ENCODE measurements around the gene LRRC4C.

LRRC4C gene

DNA sequence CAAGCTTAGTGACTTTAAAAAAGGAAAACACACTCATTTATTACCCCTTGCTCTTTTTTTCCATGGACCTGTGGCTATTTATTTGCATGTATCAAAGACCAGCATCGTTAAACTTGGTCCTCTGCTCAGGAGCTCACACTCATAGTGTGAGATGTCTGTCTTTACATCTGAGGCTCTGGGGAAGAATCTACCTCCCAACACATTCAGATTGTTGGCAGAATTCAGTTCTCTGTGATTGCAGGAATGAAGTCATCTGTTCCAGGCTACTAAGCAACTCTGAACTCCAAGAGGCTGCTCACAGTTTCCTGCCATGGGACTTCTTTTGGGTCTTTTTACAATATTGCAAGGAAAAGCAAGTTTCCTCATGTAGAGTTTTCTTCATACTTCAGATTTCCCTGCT lies 138.8 kb downstream of the LRRC4C start:
- no peak for DNase-seq

DNA sequence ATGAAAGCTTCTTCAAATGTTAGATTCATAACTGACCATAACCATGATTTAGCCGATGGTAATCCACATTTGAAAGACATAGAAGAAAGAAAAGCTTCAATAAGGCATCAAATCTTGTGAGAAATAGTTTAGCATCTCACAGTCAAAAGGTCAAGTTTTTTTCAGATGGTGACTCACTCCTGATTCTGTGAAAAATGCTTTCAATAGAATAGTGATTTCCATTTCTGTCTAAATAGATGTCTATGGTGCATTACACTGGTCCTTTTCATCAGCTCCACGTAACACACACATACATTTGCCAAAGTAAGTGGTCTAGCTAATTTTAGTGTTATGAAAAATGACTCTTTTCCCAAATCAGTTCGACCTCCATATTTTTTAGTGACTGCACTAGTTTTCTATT lies 139.2 kb downstream of the LRRC4C start:
- DNase-seq = no peak

DNA sequence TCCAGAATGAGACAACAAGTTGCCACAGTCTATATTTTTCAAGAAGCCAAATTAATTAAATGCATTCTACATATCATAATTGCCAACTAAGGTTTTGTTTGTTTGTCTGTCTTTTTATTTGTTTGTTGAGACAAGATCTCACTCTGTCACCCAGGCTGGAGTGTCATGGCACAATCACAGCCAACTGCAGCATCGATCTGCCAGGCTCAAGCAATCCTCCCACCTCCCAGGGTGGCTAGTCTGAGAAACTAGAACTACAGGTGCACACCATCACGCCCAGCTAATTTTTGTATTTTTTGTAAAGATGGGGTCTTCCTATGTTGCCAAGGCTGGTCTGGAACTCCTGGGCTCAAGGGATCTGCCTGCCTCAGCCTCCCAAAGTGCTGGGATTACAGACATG lies 140.0 kb downstream of the LRRC4C start:
- no peak for DNase-seq

DNA sequence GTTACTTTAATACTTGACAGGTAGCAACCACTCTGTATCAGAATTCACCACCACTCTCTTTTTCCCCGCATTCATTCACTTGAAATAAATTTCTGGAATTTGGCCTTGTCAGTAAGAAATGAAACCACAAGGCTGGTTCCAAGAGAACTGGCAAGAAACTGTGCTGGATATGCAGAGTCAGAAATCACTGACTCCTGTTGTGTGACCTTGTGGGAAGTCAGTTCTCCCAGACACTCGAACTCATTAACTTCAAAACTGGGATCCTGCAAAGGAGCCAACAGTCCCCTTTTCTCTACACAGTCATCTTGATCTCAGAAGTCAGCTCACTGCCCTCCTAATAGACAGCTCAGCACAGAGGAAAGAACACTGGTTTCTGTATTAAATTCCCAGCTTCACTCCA lies 142.7 kb downstream of the LRRC4C start:
- no peak for DNase-seq

DNA sequence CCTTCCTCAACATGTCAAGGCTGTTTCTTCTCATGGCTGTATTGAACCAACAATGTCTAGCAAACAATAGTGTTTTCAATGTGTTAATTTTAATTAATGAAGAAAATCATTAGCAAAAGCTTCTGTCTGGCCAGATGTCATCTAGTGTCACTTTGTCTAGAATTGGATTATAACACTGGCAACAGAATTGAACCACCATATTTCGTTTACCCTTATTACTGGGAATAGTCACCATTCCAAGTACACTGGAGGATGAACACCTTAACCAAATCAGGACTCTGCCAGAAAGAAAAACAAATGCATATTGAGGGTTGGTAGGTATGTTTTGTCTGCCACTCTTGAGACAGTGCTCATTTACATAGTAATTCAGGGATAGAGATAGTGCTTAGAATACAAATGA lies 146.2 kb downstream of the LRRC4C start:
- no peak for DNase-seq

DNA sequence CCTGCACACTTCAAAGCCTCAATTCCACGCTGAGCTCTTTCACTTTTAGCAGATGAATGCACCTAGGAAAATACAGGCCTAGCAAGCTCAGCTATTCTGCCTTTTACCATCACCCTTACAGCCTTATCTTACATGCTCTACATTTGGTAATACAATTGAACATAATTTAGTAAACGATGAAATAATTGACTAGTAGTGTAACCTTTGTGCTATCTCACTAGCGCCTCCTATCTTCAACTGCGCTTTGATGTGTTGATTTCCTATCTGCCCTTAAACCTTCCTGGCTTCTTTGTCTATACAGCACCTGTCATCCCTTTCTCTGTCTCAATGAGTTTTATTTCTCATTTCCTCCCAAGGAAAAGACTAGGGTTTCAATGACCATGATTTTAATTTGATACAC lies 149.7 kb downstream of the LRRC4C start:
- DNase-seq = no peak

DNA sequence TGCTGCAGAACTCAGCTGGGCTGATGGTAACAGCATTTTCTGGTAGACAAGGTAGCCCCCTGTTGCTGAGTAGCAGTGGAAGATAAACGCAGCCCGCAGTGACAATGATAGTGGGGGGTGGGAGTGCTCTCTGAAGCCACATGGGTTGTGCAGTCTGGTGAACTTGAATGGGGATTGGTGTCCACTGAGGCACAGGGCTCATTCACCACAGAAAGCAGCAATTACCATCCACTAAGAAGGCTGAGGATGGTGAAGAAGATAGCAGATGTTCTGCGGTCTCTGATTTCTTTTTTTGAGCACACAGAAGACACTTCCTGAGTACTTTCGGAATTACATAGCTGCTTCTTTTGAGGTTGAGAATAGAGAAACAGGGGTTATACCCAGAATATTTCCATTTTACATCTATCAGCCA lies 150.3 kb downstream of the LRRC4C start:
- no peak for DNase-seq

DNA sequence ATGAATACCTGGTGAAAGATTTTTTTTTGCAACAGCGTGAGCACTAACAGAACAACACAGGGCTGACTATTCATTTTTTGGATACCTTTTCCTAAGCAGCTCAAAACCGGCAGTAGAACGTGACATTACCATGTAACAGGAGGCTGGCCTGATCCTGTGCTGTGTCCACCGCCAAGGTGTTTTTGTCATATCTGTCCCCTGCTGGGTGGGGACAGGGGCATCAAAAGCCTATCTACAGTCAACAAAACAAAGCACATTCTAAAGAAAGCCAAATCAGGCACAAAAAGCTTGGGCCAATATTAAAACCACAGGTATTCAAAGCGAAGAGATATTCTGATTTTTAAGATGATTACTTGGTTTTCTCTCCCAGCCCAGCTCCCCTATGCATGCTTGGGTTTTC lies 151.2 kb downstream of the LRRC4C start:
- DNase-seq = no peak

DNA sequence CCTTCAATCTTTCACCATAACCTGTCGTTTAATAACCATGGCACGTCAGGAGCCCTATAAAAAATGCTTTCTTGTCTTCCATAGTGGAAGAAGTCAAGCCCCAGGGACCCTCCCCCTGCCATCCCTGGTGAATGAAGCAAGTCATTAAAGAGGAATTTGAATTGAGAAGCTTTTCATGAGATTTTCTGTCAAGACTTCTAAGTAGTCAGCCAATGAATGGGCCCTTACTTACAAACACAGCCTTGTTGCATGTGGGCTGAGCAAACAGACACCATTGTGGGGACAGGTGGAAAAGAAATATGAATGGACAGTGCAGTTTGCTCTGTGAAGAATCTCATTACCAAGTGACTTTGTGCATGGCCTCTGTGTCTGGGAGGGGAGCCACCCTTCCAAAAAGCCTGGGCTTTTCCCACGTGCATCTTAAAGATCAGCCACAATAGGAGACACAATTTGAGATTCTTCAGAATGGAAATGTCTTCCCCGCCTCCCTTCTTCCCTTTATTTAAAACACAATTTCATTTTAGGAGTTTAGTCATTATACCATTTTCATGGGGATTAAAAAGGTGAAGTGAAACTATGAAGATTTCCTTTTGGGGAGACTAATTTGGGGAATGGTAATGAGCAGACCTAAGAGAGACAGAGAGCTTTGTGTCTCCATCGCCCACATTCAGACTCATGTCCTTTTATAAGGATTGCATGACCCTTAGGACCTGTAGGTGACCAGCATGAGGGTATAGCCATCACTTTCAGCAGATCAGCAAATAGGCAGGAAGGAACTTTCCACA lies 152.0 kb downstream of the LRRC4C start:
- DNase-seq = no peak

DNA sequence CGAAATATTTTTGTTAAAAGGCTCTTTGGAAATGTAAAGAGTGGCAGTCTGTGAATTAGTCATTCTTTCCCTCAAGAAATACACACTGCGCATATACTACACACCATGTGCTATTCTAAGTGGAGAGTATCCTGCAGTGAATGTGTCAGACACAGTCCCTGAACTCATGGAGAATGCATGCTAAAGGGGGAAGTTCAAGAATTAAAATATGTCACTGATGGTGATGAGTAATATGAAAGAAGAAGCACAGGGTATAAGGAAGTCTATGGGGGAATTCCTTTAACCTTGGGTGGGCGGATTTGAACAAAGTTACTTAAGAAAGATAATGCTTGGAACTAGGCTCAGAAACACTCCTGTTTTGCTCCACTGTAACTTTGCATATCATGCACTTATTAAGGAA lies 153.0 kb downstream of the LRRC4C start:
- no peak for DNase-seq

DNA sequence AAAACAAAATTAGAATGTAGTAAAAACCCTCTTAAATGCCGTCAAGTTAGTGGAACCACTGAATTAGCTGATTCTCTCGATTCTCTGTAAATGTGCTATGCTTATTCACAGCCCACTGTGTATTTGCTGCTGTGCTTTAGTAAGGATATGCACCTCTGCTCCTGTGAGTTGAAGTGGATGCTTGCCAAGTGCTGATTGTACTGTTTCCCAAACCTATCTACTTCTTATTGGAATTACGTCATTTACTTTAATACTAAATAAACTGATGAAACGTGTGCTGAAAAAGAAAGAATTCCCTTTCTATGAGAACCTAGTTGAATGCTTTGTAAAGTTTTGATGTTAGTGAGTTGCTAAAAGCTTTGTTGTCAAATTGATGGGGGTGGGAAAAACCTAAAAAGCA lies 158.4 kb downstream of the LRRC4C start:
- no peak for DNase-seq

DNA sequence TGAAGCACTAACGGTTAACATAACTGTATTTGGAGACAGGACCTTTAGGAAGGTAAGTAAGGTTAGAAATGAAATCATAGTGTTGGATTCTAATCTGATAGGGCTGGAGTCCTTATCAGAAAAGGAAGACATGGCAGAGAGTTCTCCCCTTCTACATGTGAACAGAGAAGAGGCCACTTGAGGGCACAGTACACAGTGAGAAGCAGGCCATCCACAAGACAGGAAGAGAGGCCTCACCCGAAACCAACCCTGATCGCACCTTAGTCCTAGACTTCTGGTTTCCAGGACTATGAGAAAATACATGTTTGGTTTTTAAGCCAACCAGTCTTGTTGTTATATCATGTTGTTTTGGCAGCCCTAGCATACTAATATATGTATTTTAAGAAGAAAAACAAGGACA lies 170.0 kb downstream of the LRRC4C start:
- DNase-seq = no peak

DNA sequence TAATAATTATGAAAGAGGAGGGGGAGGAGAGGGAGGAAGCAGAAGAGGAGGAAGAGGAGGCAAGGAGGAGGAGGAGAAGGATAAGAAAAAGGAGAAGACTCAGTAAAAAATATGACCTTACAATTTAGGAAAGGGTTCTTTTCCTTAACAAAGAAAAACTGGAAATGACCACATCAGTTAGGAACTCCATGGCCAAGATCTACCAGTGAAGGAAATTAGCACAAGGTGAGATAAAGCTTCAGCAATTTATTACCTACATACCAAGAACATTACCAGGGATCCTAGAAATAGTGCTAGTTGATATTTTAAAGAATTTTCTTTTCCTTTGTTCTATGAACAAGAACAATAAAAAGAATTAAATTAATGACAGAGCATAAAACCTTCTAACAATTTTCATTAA lies 172.7 kb downstream of the LRRC4C start:
- no peak for DNase-seq

DNA sequence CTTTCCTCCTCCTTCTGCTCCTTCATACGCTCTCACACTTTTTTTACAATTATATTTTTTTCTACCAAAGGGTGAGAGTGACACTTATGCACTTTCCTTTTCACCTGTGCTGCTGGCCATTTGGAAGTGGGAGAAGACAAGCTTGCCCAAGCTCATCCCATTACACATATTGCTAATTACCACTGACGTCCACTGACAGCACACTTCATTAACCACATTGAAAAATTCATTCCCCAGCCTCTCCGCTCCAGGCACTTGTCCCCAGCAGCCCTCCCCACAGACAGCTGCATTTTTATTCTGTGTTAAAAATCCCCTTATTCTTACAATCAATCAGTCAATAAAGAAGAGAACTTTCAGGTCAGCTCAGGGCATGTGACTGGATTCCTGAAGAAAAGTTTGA lies 175.1 kb downstream of the LRRC4C start:
- no peak for DNase-seq

DNA sequence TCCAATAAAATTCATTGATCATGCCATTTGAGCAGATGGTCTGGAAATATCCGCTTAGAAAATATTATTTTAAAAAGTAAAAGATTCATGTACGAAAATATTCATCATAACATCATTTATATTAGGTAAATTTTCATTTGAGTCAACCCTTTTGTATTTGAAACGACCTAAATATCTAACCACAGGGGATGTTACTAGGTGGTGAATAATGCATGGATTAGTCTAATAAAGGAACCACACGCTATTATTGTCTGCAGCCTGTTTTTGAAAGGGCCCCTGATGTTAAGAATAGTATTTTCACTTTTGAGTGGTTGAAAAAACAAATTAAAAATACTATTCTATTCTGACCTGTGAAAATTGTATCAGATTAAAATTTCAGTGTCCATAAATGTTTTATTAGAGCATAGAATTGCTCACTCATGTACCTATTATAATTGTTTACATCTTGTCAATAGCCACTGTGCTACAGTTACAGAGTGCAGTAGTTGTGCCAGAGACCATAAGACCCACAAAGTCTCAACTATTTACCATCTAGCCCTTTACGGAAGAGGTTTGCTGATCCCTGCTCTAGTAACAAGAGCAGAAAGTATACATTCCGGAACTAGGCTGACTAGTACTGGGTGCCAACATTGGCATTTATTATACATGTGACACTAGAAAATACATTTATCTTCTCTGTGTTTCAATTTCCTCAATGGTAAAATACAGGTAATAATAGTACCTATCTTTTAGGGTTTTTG lies 176.1 kb downstream of the LRRC4C start:
- DNase-seq = no peak

DNA sequence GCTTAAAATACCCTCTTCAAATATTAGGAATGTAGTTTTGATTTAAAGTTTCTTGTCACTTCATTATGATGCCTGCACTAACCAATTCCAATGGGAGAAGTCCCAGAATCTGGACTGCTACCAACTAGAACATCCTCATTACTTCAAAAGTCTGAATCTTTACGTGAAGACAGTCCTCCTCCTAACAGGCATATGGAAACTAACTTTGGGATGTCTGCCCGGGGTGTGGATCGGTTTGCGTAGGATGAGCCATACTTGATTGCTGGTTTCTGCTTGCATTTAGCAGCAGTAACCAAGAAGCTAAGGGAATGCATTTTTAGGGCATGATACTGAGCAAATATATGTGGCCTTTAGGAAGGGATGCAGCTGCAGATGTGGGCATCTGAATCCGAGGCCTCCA lies 177.1 kb downstream of the LRRC4C start:
- DNase-seq = no peak

DNA sequence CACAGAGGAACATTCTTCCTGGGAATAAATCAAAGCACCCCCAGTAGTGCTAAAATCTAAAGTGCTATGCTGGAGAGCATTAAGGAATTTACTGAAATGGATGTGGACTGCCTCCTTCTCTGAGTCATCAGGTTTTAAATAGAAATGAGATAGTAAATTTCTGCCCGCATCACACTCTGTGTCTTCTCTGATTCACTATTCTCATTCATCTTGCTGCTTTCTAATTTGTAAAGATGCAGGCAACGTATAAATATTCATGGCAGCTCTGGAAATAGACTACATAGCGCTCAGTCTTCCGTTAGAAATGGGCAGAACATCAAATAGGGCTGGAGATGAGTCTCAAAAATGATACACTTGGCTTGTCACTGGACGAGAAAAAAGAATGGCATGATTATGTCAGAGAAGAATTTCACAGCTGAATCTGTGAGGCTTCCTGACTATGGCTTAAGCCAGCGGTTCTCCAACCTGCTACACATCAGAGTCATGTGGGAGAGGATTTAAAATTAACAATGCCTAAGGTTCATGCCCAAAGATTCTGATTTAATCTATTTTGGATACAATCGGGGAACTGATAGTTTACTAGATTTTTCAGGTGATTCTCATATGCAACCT lies 178.2 kb downstream of the LRRC4C start:
- DNase-seq = no peak

DNA sequence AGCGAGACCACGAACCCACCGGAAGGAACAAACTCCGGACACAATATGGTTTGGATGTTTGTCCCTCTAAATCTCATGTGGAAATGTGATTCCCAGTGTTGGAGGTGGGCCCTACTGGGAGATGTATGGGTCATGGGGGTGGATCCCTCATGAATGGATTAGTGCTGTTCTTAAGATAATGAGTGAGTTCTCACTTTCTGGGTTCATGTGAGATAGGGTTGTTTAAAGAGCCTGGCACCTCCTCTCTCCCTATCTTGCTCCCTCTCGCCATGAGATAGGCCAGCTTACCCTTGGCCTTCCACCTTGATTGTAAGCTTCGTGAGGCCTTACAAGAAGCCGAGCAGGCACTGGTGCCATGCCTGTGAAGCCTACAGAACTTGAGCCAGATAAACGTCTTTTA lies 184.6 kb downstream of the LRRC4C start:
- no peak for DNase-seq

DNA sequence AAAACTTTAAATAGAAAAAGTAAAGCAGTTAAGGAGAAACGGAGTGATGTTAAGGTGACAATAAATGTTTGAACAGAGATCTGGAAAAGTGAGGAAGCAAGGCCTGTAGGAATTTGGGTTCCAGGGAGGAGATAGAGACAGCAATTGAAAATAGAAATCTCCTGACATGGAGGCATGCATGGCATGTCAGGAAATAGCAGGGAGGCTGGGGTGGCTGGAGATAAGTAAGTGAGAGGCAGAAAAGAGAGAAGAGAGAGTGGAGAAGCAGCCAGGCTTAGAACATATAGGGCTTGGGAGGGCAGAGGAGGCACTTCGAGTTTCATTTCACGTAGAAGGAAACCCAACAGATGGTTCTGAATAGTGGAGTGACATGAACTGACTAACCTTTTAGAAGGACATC lies 185.5 kb downstream of the LRRC4C start:
- DNase-seq = no peak

DNA sequence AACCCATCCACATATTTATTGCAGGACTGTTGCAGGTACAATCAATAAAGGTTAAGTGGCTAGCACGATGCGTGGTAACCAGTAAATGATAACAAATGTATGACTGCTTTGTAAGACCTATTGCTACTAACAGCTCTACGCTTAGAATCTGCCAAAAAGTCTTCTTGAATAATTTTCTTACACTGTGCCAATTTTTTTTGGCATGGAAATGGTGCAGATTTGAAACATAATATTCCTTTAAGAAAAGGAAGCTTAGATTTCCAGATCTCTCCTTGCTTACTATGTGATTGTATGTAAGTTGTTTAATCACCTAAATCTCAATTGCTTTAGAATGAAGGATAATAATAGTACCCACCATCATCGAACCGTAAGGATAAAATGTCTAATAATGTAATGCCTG lies 192.0 kb downstream of the LRRC4C start:
- DNase-seq = no peak

DNA sequence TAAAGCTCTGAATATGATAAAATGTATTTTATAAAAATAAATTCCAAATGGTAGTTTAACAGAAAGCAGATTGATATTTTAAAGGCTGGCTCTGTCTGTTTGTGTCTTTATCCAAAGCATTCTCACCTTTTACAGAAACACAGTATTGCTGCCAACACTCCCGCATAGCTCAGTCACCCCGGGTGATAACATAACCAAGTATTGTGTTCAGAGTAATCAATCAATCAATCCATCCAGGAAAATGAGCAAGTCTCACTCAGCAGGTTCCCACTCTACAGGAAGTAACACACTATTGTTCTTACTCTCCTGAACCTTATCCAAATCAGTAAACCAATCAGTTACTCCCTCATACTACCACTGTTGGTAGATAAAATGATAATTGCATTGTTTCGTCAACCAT lies 203.4 kb downstream of the LRRC4C start:
- no peak for DNase-seq

DNA sequence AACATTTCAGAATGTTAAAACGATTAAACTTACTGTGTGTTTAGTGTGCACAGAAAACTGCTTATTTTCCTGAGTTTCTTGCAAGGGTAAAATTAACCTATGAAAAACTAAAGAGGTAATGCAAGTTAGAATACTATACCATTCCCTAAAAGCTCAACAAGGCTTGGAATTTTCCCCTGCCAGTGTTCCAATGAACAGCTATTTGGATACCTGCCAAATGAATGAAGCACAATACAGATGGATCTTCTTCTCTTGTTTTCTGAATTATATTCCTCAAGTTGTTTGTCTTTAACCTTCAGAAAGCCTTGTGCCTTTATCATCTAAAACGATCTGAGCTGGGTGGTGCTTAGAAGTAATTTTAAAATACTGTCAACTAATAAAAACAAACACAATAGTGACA lies 204.5 kb downstream of the LRRC4C start:
- DNase-seq = no peak

DNA sequence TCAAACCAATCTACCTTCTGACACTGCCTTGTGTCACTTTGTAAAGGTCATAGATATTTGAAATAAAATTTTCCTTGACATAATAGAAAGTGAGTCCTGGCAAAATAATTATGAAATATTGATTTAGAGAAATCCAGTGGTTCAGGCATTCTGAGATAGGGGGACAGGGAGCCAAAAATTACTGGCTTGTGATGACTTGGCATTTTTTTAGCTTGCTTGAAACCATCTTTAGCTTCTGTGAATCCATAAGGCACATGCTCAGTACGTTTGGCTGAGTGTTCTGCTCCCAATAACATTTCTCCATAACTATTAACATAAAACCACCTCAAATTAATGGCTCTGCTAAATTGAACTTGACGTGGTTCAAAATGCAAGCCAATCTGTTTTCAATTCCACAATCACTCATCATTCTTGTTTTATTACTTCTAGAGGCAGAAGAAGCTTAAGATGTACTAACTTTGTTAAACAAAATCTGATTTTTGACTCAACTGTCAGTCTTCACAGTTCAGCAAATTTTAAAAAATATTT lies 209.0 kb downstream of the LRRC4C start:
- no peak for DNase-seq

DNA sequence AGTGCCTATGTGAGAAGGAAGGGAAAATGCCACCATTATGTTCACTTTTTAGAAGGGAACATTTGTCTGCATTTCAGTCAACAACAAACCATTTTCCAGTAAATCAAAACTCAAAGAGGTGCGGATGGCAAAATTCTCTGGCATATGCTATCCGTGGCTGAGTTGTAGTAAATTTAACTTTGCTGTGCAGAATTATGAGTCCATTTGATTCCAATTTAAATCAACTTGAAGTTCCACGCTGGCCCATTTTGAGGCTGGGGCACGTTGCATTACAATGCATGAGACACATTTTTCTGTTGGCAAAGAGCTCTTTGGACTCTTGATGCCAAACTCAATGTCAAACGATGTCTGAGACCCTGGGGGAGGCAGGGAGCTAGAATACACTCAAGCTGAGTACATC lies 211.8 kb downstream of the LRRC4C start:
- no peak for DNase-seq

All from CD4-positive, alpha-beta T cell treated with Interleukin-17A for 1 hour (primary cell).